NK-92 treated with Interleukin-12 subunit alpha and Interleukin-12 subunit beta, amount 100 ng/mL, for 24 hours (cell line): ENCODE data around the gene FAM219B.
"Not testable (repeated sequence)": the region's sequence is repeated elsewhere in the genome, so short reads cannot be mapped to it uniquely, and the experiment has no call there.

ENCODE experiments used
- DNase-seq: peaks from one replicate; lab custom pipeline; 2025; lab: John Stamatoyannopoulos, UW

The FAM219B gene

DNA sequence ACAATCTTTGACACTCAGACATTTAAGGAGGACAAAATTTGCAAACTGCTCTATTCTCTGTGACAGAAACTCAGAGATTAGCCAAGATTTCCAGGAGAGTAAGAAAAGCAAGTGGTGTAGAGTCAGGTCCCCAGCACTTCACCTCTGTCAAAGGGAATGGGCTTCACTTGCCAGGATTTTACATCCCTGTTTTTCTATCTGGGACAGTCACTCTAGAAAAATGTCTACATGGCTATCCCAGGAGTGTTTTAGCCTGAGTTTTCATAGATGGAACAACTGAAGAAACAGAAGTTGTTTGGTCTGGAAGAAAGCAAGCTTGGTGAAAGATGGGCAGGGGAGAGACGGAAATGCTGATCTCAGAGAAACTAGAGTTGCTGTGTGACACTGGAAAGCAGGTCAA lies 3.0 kb downstream of the FAM219B start:
- no peak for DNase-seq

DNA sequence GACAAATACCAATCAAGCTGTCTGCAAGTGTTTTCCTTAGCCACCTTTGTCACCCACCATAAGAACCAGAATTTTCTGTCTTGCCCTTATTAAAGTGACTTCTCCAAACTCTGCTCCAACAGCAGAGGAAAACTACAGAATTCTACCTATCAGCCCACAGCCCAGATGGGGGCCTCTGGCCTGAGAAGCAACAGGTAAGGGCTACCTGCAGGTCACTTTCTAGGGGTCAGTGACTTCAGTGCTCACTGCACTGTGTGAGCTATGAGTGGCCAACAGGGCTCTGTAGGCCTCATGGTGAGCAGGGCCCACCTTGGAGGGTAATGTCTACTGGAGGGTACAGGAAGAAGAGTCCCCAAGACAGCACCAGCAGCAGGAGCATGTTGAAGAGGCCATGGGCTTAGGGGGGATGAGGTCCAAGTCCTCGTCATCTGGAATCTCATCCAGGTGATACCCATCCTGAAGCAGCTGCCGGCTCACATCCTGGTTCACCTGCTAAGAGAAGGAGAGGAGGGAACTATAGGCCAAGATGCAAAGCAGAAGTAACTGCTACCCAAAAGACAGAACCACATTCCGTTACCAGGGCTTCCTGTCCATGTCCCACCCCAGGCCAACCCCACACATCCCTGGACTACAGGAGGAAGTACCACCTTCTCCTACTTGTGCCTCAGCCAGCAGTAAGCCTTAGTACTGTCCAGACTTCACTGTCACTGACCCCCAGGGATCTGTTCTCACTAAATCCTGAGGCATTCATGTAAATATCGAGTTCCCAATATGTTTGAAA lies 4.2 kb downstream of the FAM219B start:
- DNase-seq: no peak

DNA sequence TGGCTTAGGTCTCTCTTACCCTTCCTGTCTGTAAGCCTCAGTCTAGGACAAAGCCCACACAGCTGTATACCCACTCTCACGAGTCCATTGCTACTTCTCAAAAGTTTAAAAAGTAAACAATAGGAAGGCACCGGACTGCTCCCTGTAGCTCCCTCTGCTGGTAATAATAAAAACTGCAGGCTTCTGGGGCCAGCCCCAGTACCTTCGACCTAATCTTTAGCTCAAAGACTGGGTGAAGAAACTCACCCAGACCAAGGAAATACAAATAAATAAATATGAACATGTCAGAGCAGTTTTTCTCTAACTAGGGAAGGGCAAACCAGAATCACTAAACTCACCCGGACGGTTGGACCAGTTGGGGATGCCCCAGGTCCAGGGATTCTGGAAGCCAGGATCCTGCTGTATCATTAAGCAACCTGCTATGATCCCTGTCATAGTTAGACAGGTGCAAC lies 5.0 kb downstream of the FAM219B start:
- DNase-seq: peak; percentile 12

DNA sequence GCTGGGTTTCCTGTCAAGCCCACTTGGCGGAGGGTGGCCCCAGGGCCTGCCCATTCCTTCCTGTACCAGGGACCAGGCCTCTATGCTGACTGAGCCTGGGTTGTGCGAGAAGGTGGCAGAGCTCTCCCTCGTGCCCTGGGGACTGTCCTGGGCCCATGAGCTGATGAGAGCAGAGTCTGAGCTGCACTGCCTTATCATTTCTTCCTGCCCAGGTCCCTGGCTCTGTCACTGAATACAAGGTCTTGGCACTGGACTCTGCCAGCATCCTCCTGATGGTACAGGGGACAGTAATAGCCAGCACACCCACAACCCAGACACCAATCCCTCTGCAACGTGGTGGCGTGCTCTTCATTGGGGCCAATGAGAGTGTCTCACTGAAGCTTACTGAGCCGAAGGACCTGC lies 9.3 kb downstream of the FAM219B start:
- DNase-seq: no peak

DNA sequence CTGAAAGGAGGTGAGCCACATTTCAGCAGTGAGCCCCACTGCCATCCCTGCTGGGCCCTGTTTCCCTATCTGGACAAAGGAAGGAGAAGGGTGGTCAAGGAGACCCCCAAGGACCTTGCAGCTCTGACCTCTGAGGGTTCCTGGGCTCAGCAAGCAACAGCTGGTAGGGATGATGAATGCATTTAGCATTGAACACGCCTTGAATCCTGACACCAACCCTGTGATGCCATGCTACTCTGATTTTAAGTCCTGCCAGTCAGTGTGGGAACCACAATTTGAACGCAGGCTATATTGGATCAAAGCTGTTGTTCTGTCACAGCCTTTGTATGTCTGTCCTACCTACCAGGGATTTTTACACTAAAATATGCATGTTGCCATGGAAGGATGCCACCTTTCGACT lies 10.3 kb downstream of the FAM219B start:
- no peak for DNase-seq

DNA sequence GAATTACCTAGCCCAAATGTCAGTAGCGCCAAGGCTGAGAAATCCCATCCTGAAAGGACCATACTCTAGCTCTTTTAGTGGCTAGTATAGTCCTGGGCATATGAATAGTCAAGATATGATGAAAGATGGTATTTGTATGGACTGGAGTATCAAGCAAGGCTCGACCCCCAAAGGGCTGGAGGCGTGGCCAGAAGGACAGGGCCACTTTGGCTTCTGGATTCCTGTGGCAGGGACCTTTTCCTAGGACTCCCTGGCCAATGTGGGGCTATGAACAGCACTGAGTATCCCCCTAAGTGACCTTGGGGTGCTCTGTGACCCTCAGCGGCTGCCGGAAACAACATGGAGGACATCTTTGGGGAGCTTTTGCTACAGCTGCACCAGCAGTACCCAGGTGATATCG lies 10.8 kb downstream of the FAM219B start:
- DNase-seq: no peak

DNA sequence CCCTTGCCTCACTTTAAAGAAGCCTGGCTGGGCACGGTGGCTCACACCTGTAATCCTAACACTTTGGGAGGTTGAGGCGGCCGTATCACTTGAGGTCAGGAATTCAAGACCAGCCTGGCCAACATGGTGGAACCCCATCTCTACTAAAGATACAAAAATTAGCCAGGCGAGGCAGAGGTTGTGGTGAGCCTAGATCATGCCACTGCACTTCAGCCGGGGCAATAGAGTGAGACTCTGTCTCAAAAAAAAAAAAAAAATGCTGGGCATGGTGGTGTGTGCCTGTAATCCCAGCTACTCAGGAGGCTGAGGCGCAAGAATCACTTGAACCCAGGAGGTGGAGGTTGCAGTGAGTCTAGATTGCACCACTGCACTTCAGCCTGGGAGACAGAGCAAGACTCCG lies 12.3 kb downstream of the FAM219B start:
- not testable (repeated sequence) for DNase-seq

DNA sequence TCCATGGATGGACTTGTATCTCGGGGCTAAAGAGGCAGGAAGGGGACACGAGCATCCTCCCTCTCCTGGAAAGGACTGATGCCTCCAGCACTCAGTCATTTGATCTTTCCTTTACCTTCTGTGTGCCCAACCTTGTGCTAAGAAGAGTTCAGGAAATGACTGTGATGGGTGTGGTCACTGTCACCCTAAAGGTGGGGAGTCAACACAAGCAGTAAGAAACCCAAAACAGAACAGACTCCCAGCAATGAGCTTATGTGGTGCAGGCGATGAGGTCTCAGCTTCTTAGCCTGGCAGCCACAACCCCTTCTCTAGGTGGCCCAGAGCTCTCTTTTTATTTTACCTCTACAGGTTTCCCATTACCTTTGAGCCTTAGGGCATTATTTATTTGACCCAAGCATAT lies 13.0 kb downstream of the FAM219B start:
- no peak for DNase-seq

DNA sequence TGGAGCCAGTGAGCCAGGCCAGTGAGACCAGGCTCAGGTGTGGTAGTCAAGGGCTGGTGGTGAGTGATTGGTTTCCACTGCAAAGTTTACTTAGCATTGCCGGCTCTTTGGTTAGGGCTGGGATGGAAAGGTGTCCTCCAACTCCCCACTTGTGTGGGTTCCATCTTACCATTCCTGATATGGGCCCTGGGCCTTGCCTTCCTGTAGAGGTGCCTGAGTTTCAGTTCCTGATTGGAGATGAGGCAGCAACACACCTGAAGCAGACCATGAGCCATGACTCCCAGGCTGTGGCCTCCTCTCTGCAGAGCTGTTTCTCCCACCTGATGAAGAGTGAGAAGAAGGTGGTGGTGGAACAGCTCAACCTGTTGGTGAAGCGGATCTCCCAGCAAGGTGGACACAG lies 13.7 kb downstream of the FAM219B start:
- DNase-seq: no peak

- no peak for DNase-seq
Observed at GRCh38 chr15:74892313-74892712, 14.3 kb downstream of the FAM219B start.

- DNase-seq: no peak
Observed at GRCh38 chr15:74891469-74891868, 15.2 kb downstream of the FAM219B start.

- no peak for DNase-seq
Observed at GRCh38 chr15:74890665-74890960, 16.0 kb downstream of the FAM219B start.

DNA sequence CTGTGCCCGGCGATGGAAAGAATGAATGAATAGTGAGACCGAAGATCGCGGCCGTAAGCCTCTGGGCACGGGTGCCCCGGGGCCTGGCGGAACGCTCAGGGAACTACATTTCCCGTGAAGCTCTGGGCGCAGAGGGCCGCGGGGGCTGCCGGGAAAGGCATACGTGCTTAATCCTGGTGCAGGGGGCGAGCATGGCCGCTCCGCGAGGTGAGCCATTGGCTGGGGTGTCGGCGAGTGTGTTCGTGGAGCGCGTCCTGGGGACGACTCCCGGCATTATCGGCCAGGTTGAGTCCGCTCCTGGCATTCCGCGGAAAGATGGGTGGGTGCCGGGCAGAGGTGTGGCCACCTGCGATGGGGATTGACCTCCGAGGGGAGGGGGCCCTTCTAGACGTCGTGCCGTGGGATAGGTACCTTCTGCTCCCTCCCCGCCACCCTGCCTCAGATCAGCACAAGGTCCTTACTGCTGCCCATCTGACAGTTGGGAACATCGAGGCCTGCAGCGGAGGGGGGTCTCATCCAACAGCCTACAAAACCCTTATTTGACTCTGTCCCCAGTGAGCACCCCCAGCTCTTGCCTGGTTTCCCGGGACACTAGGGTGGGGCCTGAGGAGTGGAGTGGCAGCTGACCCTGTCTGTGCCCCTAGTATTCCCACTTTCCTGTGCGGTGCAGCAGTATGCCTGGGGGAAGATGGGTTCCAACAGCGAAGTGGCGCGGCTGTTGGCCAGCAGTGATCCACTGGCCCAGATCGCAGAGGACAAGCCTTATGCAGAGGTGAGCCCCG lies 16.6 kb downstream of the FAM219B start, which contains the start of gene MPI:
Gene MPI (plus strand): TSS at position 160 of the 782 bp plus-strand sequence. CDS start 32 bp downstream, at position 192.
- peak; percentile 84 for DNase-seq

DNA sequence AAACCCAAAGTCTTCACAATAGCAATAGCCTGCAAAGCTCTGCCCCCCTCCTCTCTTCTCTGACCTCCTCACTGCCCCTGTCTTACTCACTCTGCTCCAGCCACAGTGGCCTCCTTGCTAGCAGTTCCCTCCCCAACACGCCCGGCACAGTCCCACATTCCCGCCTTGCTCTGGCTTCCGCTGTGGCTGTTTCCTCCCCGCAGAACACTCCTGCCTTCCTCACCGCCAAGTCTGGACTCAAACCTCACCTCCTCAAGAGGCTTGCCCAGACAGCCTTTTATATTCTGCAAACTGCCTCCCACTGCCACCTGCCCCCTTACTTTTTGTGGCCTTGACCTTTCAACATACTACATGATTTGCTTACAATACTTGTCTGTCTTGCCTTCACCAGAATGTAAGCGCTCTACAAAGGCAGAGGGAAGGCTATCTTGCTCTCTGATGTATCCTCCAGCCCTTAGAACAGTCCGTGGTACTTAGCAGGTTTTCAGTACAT lies 17.2 kb downstream of the FAM219B start:
- DNase-seq: no peak

- DNase-seq: no peak
Observed at GRCh38 chr15:74888716-74889115, 17.9 kb downstream of the FAM219B start.

DNA sequence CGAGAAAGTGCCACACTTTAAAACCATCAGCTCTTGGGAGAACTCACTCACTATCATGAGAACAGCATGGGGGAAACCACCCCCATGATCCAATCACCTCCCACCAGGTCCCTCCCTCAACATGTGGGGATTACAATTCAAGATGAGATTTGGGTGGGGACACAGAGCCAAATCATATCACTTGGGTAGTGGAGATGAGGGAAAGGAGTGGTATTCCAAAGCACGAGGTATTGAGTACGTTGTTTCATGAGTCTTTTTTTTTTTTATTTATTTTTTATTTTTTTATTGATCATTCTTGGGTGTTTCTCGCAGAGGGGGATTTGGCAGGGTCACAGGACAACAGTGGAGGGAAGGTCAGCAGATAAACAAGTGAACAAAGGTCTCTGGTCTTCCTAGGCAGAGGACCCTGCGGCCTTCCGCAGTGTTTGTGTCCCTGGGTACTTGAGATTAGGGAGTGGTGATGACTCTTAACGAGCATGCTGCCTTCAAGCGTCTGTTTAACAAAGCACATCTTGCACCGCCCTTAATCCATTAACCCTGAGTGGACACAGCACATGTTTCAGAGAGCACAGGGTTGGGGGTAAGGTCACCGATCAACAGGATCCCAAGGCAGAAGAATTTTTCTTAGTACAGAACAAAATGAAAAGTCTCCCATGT lies 19.0 kb downstream of the FAM219B start:
- DNase-seq: not testable (repeated sequence)

- DNase-seq: no peak
Observed at GRCh38 chr15:74885461-74885860, 21.2 kb downstream of the FAM219B start.

DNA sequence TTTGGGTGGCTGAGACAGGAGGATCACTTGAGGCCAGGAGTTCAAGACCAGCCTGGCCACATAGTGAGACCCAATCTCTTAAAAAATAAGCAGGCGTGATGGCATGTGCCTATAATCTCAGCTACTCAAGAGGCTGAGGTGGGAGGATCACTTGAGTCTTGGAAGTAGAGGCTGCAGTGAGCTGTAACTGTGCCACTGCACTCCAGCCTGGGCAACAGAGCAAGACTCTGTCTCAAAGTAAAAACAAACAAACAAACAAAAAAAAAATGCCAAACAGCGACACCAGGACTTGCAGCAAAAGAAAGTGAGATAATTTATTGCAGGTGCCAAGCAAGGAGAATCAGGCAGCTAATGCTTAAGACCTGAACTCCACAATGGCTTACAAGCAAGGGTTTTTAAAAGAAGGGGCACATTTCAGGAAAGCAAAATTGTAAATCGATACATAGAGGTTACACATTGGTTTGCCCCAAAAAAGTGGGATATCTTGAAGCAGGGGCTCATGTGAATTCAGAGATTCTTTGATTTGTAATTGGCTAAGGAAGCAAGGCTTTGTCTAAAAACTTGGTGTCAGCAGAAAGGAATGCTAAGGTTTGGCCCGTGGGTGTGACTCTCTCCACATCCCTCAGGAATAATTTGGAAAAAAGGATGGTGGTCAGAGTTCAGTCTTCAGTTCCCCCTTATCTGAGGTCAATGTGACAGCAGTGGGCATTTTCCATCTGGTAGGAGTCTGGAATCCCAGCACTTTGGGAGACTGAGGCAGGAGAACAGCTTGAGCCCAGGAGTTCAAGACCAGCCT lies 22.0 kb downstream of the FAM219B start:
- DNase-seq: no peak

DNA sequence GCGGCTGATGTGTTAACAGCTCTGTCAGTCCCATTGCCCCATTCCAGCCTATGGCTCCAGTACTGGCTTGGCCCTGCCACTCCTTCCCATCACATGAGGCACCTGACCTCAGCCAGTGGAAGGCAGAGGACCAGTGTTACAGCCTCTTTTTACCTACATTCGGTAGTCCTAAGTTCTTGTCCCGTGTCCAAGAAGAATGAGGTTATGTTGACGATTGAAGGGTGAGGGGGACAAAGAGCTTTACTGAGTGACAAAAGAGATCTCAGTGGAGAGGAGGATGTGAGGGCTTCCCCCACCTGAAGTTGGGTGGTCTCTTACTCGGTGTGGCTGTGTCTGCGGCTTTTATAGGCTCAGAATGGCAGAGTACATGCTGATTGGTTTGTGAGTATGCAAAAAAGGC lies 24.1 kb downstream of the FAM219B start:
- no peak for DNase-seq

DNA sequence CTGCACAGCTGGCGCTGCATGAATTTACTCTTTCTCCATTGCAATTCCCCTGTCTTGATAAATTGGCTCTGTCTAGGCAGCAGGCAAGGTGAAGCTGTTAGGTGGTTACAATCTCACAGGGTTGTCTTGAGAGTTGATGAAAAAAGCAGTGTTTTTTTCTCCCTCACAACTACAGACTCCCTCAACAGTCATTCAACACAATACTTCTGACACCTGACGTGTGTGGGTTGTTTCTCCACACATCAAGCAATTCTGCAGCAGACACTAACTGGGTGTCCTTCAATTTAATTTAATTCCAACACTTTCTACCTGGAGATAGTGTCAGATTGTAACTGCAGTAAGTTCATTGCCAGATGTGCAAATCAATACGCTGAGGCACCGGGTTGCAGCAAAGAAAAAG lies 28.4 kb downstream of the FAM219B start:
- no peak for DNase-seq

- no peak for DNase-seq
Observed at GRCh38 chr15:74873756-74874424, 32.8 kb downstream of the FAM219B start.
